GM19324 (cell line): ENCODE data around the gene CENPT.
"Not testable (repeated sequence)": the region's sequence is repeated elsewhere in the genome, so short reads cannot be mapped to it uniquely, and the experiment has no call there.

Source experiments
- ATAC-seq: cut with Tn5 transposase; IDR thresholded peaks from one replicate; pipeline ENCODE4 v1.9.1; 2021; ENCODE audit warnings: mild to moderate bottlenecking, moderate library complexity; ENCODE audit not compliant: unreplicated experiment, low FRiP score

The CENPT gene

DNA sequence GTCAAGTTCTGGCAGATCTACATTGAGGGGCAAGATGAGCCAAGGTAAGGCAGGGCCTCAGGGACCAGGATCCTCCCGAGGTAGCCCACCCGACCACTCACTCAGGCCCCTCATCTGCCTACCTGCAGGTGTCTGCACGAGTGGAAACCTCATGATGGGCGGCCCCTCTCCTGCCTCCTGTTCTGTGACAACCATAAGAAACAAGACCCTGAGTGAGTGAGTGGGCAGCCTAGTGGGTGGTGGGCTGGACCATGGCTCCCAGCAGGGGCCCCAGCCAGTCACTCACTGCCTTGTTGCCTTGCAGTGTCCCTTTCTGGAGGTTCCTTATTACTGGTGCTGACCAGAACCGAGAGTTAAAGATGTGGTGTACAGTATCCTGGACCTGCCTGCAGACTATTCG lies 30.7 kb upstream of the CENPT start:
- ATAC-seq: no peak

DNA sequence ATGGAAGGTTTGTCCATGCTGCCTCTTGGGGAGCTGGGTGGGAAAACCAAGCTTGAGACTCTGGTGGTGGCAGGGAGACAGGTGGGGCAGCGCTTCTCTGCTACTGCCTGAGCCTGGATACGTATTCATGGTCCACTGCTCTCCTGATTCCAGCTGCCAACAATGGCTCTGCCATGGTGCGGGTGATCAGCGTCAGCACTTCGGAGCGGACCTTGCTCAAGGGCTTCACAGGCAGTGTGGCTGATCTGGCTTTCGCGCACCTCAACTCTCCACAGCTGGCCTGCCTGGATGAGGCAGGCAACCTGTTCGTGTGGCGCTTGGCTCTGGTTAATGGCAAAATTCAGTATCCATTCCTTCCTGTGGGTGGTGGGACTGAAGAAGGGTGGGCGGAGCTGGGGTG lies 29.6 kb upstream of the CENPT start:
- no peak for ATAC-seq

DNA sequence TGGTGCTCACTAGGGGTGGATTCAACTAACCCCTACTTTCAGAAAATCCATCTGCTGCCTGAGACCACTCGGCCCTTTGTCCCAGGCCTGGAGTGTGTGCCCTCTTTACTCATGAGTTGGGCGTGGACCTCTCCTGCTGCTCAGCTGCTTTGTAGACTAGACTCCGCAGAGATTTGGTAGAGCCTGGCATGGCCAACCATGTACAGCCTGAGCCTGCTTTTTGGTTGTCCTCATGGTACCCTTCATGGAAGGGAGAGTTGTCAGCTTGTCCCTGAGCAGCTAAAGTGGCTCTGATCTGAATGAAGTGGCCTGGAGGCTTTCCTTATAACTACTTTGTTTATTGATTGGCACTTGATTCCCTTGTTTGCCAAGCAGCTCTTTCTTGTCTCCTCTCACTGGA lies 26.9 kb upstream of the CENPT start:
- ATAC-seq: no peak

DNA sequence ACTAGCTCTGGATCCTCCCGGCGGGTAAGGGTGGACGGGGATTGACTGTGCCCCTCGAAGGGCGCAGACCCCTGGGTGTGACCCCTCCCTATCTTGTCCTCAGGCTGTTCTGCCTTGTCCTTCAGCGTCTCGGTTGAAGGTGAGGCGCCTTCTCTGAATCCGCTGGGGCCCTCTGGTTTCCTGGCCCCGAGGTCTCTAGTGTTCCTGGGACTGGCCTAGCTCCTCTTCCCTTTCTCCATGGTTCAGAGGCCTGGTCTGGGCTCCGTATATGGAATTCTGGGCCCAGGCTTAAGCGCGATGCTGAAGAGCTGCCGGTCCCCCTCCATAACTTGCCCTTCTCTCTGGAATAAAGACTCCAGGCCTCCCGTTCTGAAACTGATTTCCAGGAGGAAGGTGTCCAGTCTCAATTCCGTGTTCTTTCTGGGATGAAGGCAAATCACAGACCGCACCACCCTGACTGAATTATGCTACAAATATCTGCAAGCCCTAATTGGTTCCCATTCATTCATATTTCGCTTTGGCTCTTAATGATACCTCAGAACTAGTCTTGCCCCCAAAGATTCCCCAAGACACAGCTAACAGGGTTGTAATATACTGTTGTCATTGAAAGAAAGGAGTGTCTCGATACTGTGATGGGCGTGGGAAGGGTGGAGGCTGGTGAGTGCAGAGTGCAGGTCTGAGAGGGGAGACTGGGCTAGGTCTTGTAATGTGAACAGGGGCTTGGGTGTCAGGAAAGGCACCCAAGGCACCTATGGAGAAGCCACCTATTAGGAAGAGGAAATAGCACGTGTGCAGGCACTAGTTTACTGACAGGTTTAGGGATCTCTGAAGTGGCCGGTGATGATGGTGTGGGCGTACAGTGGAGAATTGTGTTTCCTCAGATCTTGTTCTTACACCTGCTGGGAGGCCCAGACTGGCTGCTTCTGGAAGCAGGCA lies 26.2 kb upstream of the CENPT start:
- ATAC-seq: no peak

DNA sequence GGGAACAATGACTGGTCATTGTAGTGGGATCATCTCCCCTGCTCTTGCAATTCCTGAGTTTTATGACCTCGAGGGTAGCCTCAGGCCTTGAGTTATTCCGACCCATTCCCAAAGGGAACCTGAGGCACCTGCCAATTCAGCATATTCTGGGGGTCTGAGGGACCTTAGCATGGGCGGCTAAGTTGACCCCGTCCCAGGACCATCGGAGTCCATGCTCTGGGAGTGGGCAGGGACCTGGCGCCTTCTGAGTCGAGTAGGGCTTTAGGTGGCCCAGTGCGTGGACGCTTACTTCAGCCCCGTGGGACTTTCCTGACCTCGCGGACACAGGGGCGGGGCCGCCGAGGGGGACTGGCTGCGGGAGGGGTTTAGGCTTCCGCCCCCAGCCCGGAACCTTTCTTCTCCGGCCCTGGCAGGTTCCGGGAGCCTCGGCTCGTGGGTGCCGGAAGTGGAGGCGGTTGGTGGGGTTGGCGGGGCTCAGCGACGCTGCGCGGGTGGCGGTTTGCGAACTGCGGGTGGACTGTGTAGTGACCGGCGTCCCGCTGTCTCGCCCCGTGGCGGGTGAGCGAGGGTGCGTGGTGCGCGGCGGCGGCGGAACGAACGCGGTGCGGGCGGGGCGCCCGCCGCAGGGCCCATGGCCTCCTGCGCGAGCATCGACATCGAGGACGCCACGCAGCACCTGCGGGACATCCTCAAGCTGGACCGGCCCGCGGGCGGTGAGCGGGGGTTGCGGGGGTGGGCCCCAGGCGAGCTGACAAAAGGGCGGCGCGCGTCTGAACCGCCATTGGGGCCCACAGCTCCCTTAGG lies 25.3 kb upstream of the CENPT start, which contains the start of gene EDC4:
EDC4 (plus strand) TSS at position 422 of the 804 bp plus-strand sequence; CDS start at position 632, 210 bp downstream.
- peak; percentile 90 for ATAC-seq

DNA sequence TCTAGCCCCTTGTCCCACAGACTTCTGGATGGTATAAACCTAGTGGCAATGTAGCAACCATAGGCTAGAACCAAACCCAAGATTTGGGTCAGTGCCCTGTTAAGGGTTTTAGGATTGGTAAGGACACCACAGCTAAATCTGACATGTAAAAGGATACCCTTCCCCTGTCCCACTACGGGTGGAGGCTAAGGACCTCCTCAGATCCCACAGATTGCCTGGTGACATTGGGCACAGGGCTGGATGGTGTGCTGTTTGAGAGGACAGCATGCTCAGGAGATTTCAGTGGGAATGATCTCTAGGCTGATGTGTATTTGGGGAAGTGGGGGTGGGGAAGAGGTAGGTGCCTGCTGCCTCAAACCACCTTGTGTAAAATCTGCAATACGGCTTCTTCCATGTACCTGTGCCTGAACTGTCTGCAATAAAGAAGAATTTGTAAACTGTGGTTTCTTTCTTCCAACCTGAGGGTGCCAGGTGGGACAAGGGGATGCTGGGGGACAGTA lies 24.7 kb upstream of the CENPT start:
- ATAC-seq: no peak

DNA sequence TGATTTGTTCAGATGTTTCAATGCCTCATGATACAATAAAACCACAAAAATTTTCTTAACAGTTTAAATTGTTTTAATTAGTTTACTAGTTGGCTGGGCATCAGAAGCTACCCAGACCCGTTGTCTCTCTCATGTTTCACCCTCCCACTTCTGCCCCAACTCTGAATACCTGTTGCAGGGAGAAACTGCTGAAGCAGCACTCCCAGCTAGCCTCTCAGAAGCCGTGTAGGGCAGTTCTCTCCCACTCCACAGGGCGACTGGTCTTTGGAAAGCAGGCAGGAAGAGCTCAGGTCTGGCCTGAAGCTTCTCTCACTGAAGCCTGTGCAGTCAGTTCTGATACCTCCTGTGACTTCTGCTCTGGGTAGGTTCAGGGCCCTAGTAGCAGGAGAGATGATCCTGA lies 23.8 kb upstream of the CENPT start:
- no peak for ATAC-seq

DNA sequence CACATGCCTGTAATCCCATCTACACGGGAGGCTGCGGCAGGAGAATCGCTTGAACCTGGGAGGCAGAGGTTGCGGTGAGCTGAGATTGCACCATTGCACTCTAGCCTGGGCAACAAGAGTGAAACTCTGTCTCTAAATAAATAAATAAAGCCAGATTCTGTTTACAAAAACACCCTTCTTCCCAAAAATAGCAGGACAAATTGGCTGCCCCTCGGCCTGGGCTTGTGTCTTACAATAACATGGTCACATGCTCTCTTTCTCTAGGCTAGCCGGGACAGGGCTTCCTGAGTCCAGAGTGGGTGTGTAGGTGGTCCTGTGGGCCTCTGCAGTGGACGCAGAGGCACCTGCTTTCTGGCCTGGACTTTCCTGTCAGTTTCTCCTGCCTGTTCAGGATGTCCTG lies 22.2 kb upstream of the CENPT start:
- ATAC-seq: no peak

DNA sequence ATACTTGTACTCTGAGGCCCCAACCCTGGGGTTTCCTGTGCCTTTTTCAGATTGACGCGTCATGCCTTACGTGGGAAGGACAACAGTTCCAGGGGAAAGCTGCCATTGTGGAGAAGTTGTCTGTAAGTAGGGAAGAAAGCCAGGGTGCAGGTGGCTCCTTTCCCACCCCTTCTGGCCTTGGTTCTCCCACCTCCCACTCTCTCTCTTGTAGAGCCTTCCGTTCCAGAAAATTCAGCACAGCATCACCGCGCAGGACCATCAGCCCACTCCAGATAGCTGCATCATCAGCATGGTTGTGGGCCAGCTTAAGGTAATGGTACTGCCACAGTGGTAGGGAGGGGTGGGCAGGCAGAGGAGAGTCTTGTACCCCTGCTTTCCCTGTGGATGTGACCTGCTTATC lies 20.8 kb upstream of the CENPT start:
- no peak for ATAC-seq

DNA sequence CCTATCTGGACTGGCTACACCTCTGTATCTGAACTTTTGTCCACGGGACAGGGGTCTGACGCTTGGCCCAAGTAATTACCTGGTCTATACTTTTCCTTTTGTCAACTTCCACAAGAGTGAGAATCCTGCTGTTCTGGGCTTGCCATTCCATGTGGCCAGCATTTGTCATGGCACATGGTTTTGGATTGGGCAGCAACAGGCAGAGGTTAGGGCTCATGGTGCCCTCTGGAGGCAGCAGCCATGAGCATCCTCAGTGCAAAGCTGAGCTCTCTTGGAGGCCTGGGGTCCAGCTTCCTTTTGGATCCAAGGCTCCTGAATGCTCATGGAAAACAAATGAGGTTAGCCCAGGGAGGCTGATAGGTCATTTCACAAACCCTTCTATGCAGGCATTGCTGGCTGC lies 17.8 kb upstream of the CENPT start:
- ATAC-seq: no peak

DNA sequence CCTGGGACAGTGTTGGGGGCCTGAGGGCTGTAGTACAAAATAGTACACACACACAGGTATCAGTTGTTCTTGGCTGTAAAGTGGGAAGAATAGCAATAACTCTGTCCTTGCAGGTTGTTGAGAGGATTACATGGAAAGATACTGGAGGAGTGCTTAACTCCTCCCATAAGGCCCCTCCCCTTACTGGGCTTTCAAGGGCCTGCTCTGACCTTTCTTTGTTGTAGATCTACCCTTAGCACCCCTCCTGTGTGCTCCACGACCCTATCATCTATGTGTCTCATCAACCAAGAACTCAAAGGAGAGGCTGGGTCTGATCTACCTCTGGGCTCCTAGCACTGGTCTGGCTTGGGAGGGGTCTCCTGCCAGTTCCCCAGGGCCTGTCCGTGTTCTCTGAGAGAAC lies 17.1 kb upstream of the CENPT start:
- ATAC-seq: no peak

DNA sequence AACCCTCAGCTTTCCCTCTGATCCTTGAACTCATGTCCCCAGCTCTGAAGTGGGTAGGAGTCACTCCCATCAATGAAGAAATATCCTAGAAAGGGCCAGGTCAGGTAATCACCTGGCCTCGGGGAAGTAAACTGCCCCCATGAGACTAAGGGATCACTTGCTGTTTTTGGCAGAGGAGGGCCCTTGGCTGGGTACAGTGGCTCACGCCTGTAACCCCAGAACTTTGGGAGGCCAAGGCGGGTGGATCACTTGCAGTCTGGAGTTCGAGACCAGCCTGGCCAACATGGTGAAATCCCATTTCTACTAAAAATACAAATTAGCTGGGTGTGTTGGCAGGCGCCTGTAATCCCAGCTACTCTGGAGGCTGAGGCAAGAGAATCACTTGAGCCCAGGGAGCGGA lies 16.6 kb upstream of the CENPT start:
- ATAC-seq: not testable (repeated sequence)

DNA sequence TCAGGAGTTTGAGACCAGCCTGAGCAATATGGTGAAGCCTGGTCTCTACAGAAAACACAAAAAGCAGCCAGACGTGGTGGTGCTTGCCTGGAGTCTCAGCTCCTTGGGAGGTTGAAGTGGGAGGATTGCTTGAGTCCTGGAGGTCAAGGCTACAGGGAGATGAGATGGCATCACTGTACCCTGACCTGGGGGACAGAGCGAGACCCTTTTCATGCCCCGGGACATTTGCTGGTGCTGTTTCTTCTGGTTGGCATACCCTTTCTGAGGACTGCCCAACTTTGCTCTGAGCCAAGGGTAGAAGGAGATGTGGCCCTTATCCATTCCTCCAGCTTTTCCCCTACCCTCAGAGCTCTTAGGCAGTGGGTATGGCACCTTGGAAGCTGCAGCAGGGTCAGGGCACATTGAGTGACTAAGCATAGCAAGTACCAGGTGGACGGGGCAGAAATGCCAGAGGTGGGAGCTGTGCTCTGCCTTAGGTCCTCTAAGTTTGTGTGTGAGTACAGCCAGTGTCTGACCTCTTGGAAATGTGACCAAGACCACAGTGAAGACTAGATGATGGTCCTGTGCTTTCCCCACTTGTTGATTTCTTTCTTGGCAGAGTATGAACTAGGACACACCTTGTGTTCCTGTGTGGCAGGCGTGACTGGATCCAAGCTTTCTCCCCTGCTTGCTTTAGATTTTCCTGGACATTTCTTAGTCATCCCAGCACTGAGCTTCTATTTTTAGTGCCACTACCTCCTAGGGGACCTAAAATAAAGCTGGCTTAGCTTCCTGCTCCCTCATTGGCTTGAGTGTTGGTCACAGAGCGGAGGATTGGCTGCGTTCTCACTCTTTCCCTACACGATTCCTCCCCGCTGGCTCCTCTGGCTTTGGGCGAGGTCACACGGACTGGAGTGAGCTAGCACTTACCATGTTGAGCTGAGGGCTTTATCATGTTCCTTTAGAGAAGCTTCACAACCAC lies 15.4 kb upstream of the CENPT start:
- ATAC-seq: no peak

DNA sequence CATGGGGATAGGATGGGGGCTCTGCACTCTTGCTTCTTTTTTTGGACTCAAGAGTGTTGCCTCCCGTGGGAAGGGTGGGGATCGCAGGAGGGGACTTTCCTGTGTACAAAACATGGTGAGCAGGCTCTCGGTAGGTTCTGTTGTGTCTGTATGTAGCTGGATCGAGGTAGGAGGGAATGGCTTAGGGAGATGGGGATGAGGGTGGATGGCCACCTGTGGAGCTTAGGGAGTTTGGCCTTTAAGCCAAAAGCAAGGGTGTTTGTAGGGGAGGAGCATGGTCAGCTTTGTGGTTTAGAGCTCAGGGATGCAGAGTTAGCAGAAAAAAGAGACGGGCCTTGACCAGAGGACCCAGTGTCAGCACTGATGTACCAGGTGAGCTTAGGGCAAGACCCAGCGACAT lies 14.4 kb upstream of the CENPT start:
- ATAC-seq: no peak

DNA sequence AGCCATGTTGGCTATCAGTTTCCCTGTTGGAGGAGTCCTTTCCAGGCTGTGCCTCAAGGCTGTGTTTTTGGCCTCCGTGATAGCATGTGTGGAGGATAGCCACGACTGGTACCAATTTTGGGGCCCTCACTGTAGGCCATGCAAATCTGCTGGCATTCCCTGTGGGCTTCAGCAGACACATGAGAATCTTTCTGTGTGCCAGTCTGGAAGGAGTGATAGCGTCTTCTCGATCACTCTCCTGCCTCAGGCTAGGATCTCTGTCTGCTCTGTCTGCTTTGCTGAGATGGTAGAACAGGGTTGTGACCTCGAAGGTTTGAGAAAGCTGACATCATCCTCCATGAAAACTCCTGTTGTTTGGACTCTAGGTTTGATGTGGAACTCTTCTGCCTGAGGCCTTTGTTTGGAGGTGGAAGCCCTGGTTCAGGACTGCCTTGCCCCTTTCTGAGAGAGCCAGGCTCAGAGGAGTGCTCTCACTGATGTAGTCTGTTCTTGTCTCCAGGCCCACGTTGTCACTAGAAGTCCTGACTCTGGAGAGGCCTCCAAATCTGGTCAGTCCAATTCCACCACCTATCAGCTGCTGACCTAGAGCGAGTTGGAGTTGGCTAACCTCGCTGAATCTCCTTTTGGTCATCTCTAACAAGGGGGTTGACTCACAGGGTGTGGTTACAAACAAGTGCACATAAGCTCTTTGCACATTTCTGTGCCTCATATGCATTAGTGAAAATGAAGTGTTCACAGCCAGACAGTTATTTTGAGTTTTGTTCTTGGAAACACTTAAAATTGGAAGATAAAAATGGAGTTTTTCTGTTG lies 13.3 kb upstream of the CENPT start:
- no peak for ATAC-seq

DNA sequence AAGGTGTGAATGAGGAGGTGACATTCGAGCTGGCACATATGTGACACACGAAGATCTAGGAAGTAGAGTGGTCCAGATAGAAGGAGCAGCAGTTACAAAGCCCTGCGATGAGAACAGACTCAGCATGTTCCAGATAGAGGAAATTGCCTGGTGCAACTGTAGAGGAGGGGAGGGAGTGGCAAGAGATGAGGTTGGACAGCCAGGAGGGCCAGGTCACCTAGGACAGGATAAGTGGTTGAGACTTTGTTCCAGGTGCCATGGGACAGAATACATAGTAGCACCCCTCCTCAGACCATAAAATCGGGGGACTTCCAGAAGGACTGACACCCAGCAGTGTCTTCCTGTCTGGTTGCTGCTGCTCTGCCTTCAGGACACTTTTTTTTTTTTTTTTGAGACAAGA lies 11.0 kb upstream of the CENPT start:
- ATAC-seq: no peak

DNA sequence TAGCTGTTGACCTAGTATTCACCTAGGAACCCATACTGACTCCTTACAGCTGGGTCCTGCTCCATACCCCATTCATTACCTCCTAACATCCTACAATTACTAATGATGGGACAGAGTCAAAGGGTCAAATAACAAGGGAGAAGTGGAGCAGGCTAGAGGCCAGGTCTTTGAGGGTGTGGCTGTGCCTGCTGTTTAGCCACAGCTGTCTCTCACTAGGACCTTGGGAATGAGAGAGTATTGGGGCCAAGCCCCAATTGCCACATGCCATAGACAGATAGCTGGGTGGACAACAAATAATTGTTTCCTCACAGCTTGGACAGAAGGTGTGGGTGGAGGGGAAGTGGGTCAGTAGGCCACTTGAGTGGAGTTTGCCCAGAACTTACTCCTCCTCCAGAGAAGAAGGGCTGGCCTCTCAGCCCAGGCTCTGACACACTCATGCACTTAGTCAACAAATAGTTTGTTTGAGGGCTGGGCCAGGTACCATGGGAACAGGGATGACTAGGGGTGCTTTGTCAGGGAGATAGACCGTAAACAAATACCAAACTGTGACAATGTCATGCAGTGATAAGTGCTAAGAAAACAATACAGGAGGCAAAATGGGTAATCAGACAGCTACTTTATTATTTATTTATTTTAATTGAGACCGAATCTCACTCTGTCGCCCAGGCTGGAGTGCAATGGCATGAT lies 10.2 kb upstream of the CENPT start:
- no peak for ATAC-seq

DNA sequence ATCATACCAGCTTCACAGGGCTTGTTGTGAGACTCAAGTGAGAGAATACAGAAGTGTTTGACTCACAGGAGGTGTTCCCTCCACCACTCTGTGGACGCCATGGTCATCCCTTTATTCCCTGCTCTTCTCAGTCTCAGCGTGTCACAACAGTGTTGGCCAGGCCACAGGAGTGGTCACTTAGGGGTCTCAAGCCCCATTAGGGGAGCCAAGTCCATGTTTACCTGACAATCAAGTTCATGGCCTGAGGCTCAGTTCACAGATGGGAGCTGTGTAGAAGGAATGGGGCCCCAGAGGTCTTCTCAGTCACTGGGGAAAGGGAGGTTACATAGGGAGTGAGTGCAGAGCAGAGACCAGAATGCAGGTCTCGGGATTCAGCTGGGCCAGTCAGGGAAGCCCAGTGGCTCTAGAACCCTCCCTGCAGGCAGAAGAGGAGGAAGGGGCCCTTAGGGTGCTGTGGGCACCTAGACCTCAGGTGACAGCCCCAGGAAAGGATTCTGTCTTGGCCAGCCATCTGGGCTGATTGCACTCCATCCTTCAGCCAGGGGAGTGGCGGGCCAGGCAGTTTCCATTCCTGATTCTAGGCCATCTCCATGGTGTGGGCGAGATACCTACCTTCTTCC lies 9.5 kb upstream of the CENPT start:
- ATAC-seq: no peak
